K562 (cell line): Measurements from ENCODE around the gene GNG7. TPM values are rescaled to one million over a fixed set of nuclear protein-coding genes. Genes with fewer than 3 reads are reported as not detected.

Experiments
- NR2C2 ChIP-seq, 2 experiments: fragments of 200-800 bp in 1 of 2; sonication (Bioruptor generic) in 1 of 2; sonication (generic) in 1 of 2; formaldehyde crosslinking in 1 of 2; IDR thresholded peaks; 2 replicates each; pipeline versions ENCODE4 v1.6.1 to v1.8.0; 2016 to 2022; ENCODE audit warnings: mild to moderate bottlenecking in 1 of 2, missing compliant biosample characterization in 1 of 2, missing genetic modification characterization in 1 of 2, missing genetic modification reagents in 1 of 2
- ZNF41 ChIP-seq: fragments of 250-450 bp; sonication (Bioruptor Pico); conservative IDR thresholded peaks from 2 replicates; pipeline ENCODE4 v1.4.0; 2020; ENCODE audit warnings: mild to moderate bottlenecking
- polyA plus RNA-seq, 8 experiments: library from polyadenylated mRNA; depleted of rRNA in 4 of 8; stranded (reverse) in 5 of 8; unstranded in 3 of 8; fragments of >200 nt; fragmentation: Nextera tagmentation in 2 of 8; fragmentation: Illumina TruSeq in 1 of 8; extraction: Ambion mirVana in 2 of 8; extraction: Trizol in 1 of 8; gene quantifications; 2 replicates each; pipeline versions ENCODE4 v1.2.1 to v1.2.3, GENCODE V29; 2011 to 2014; ENCODE audit warnings: inconsistent platforms in 1 of 8, missing spikeins in 1 of 8
- total RNA-seq, 7 experiments: library from RNA; depleted of rRNA in 6 of 7; stranded (reverse); fragments of >200 nt in 6 of 7; fragmentation: Illumina TruSeq in 2 of 7; extraction: Trizol in 2 of 7; gene quantifications; 2 replicates each; pipeline versions ENCODE4 v1.2.1 to v1.2.3, GENCODE V29; 2011 to 2021; ENCODE audit warnings: low replicate concordance in 1 of 7
- TF ChIP-seq, protein P1 (sequence below), 2 experiments: fragments of 450-650 bp in 1 of 2; IDR thresholded peaks; 2 replicates each; pipeline ENCODE4 v1.6.1; 2011 to 2017; ENCODE audit warnings: low read depth in 2 of 2, antibody characterized with exemption in 1 of 2, borderline replicate concordance in 1 of 2, low read length in 1 of 2, mild to moderate bottlenecking in 1 of 2, mixed read lengths in 1 of 2; ENCODE audit not compliant: control insufficient read depth in 1 of 2
- TF ChIP-seq, protein P2 (sequence below): fragments of 450-650 bp; IDR thresholded peaks from 2 replicates; pipeline ENCODE4 v1.6.1; 2016
- TF ChIP-seq, protein P3 (sequence below), 2 experiments: IDR thresholded peaks in 1 of 2; conservative IDR thresholded peaks in 1 of 2; 2 replicates each; pipeline ENCODE4 v1.6.1; 2016; ENCODE audit warnings: low read depth in 2 of 2, mild to moderate bottlenecking in 1 of 2, missing compliant biosample characterization in 1 of 2, missing genetic modification characterization in 1 of 2, moderate library complexity in 1 of 2
- TF ChIP-seq, protein P4 (sequence below): sonication (generic); formaldehyde crosslinking; IDR thresholded peaks from 2 replicates; pipeline ENCODE4 v1.8.1; 2023; ENCODE audit warnings: mild to moderate bottlenecking, missing genetic modification reagents
- TF ChIP-seq, protein P5 (sequence below): fragments of 250-450 bp; sonication (Bioruptor Pico); IDR thresholded peaks from 2 replicates; pipeline ENCODE4 v1.5.0; 2020; ENCODE audit warnings: mild to moderate bottlenecking
- TF ChIP-seq, protein P6 (sequence below): fragments of 250-450 bp; sonication (Bioruptor Pico); IDR thresholded peaks from 2 replicates; pipeline ENCODE4 v1.4.0; 2020; ENCODE audit warnings: mild to moderate bottlenecking, moderate library complexity, borderline replicate concordance

Gene GNG7
- total and polyA plus RNA-seq, 9 of the 15 experiments (the other 6 are each of a cell fraction or from before 2014, with no cell fraction given) = 0.01 to 0.20 (median 0.06) TPM; not detected in 1

DNA sequence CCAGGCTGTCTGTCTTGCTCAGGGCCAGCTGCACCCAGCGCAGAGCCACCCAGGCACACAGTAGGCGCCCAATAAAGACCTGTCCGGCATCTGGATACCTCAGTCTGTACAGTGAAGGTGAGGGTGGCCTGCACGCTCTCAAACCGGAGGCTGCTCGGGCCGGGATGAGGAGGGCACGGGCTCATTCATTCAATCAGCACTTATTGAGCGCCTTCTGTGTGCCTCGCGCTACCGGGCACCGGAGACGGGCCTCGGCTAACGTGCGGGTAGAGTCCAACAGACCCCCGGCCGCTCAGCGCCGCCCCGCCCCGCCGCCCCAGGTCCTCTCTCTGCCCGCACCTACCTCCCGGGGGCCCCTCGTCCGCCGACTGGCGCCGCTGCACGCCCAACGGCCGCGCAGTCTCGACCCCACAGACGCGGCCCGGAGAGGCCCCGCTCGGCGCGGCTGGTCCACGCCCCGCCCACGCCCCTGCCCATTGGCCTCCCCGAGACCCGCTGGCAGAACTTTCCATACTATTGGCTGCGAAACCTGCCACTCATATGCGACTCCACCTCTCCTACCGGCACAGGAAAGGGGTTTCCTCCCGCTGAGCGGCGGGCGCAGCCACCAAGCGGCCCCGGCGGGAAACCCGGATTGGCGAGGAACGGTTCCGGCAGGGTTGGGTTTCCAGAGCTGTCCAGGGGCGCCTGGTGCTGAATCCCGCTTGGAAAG, 37.3 kb upstream of the GNG7 start, which contains the start of gene SLC39A3 (continued):
- TF ChIP-seq, protein P1, sequence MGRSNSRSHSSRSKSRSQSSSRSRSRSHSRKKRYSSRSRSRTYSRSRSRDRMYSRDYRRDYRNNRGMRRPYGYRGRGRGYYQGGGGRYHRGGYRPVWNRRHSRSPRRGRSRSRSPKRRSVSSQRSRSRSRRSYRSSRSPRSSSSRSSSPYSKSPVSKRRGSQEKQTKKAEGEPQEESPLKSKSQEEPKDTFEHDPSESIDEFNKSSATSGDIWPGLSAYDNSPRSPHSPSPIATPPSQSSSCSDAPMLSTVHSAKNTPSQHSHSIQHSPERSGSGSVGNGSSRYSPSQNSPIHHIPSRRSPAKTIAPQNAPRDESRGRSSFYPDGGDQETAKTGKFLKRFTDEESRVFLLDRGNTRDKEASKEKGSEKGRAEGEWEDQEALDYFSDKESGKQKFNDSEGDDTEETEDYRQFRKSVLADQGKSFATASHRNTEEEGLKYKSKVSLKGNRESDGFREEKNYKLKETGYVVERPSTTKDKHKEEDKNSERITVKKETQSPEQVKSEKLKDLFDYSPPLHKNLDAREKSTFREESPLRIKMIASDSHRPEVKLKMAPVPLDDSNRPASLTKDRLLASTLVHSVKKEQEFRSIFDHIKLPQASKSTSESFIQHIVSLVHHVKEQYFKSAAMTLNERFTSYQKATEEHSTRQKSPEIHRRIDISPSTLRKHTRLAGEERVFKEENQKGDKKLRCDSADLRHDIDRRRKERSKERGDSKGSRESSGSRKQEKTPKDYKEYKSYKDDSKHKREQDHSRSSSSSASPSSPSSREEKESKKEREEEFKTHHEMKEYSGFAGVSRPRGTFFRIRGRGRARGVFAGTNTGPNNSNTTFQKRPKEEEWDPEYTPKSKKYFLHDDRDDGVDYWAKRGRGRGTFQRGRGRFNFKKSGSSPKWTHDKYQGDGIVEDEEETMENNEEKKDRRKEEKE (IDR thresholded peaks at IDR 0.05; ENCODE audit: borderline replicate concordance in 1 of 2, control insufficient read depth in 1 of 2, low read depth in 2 of 2, low read length in 1 of 2) = peak in 1 of 2 experiments; percentile 97; a peak in 2 of 4 replicates
- 0 out of 2 replicates have a peak, but pooled peaks have one; percentile 41 for TF ChIP-seq ZNF41 (CRISPR knock-in tag)
- TF ChIP-seq, protein P2, sequence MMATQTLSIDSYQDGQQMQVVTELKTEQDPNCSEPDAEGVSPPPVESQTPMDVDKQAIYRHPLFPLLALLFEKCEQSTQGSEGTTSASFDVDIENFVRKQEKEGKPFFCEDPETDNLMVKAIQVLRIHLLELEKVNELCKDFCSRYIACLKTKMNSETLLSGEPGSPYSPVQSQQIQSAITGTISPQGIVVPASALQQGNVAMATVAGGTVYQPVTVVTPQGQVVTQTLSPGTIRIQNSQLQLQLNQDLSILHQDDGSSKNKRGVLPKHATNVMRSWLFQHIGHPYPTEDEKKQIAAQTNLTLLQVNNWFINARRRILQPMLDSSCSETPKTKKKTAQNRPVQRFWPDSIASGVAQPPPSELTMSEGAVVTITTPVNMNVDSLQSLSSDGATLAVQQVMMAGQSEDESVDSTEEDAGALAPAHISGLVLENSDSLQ = peak; percentile 99
- TF ChIP-seq, protein P3, sequence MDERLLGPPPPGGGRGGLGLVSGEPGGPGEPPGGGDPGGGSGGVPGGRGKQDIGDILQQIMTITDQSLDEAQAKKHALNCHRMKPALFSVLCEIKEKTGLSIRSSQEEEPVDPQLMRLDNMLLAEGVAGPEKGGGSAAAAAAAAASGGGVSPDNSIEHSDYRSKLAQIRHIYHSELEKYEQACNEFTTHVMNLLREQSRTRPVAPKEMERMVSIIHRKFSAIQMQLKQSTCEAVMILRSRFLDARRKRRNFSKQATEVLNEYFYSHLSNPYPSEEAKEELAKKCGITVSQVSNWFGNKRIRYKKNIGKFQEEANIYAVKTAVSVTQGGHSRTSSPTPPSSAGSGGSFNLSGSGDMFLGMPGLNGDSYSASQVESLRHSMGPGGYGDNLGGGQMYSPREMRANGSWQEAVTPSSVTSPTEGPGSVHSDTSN (CRISPR knock-in tag; IDR thresholded peaks at IDR 0.05; ENCODE audit: low read depth) = peak; percentile 95
- TF ChIP-seq, protein P3 (tag; conservative IDR thresholded peaks at IDR 0.05; ENCODE audit: low read depth) = peak; percentile 97
- TF ChIP-seq NR2C2 (CRISPR knock-in tag; IDR thresholded peaks at IDR 0.05) = peak; percentile 80
- TF ChIP-seq NR2C2 (tag; IDR thresholded peaks at IDR 0.05) = peak; percentile 16; the same call in 1 of the 2 replicates
- TF ChIP-seq, protein P4, sequence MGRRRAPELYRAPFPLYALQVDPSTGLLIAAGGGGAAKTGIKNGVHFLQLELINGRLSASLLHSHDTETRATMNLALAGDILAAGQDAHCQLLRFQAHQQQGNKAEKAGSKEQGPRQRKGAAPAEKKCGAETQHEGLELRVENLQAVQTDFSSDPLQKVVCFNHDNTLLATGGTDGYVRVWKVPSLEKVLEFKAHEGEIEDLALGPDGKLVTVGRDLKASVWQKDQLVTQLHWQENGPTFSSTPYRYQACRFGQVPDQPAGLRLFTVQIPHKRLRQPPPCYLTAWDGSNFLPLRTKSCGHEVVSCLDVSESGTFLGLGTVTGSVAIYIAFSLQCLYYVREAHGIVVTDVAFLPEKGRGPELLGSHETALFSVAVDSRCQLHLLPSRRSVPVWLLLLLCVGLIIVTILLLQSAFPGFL (CRISPR knock-in tag) = no peak
- TF ChIP-seq, protein P5, sequence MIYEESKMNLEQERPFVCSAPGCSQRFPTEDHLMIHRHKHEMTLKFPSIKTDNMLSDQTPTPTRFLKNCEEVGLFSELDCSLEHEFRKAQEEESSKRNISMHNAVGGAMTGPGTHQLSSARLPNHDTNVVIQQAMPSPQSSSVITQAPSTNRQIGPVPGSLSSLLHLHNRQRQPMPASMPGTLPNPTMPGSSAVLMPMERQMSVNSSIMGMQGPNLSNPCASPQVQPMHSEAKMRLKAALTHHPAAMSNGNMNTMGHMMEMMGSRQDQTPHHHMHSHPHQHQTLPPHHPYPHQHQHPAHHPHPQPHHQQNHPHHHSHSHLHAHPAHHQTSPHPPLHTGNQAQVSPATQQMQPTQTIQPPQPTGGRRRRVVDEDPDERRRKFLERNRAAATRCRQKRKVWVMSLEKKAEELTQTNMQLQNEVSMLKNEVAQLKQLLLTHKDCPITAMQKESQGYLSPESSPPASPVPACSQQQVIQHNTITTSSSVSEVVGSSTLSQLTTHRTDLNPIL (CRISPR knock-in tag) = no peak
- TF ChIP-seq, protein P6, sequence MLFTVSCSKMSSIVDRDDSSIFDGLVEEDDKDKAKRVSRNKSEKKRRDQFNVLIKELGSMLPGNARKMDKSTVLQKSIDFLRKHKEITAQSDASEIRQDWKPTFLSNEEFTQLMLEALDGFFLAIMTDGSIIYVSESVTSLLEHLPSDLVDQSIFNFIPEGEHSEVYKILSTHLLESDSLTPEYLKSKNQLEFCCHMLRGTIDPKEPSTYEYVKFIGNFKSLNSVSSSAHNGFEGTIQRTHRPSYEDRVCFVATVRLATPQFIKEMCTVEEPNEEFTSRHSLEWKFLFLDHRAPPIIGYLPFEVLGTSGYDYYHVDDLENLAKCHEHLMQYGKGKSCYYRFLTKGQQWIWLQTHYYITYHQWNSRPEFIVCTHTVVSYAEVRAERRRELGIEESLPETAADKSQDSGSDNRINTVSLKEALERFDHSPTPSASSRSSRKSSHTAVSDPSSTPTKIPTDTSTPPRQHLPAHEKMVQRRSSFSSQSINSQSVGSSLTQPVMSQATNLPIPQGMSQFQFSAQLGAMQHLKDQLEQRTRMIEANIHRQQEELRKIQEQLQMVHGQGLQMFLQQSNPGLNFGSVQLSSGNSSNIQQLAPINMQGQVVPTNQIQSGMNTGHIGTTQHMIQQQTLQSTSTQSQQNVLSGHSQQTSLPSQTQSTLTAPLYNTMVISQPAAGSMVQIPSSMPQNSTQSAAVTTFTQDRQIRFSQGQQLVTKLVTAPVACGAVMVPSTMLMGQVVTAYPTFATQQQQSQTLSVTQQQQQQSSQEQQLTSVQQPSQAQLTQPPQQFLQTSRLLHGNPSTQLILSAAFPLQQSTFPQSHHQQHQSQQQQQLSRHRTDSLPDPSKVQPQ = no peak
